Measurements from ENCODE around the gene MGAT4C. TPM values are rescaled to one million over a fixed set of nuclear protein-coding genes. Genes with fewer than 3 reads are reported as not detected.

MGAT4C gene
- total RNA-seq, 1 donor from 2014 or later: 0.46 TPM

DNA sequence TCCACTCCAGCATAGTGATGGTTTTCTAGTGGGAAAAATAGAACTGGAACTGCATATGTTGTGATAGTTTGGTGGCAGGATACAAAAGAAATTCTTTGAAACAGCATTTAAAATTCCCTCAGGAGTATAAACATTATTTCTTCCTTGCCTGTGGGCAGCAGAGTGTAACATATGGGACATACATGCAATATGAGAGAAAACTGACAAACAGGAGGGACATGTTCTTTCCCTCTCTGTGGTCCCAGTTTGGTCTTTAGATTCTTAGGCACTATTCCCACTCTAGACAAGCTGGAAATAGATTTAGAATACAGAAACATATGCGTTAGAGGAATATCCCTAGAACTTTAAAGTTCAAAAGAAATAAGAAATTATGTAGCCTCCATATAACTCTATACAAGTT is 68.0 kb downstream of the MGAT4C start:
- no peak for DNase-seq (ENCODE audit: extremely low spot score, unreplicated experiment)
- Mint-ChIP-seq H3K4me1 (ENCODE audit: unreplicated experiment) (peaks cover 3% of the 10 kb centered on the region), H3K9me3 (ENCODE audit: unreplicated experiment) (no peaks in the 10 kb centered on the region), H3K27me3 (ENCODE audit: unreplicated experiment) (no peaks in the 10 kb centered on the region), H3K4me3 (ENCODE audit: unreplicated experiment) (no peak overlapping the region), H3K27ac (ENCODE audit: unreplicated experiment) (no peak overlapping the region), H3K36me3 (ENCODE audit: unreplicated experiment) (no peaks in the 10 kb centered on the region)
- TF ChIP-seq, protein P1, sequence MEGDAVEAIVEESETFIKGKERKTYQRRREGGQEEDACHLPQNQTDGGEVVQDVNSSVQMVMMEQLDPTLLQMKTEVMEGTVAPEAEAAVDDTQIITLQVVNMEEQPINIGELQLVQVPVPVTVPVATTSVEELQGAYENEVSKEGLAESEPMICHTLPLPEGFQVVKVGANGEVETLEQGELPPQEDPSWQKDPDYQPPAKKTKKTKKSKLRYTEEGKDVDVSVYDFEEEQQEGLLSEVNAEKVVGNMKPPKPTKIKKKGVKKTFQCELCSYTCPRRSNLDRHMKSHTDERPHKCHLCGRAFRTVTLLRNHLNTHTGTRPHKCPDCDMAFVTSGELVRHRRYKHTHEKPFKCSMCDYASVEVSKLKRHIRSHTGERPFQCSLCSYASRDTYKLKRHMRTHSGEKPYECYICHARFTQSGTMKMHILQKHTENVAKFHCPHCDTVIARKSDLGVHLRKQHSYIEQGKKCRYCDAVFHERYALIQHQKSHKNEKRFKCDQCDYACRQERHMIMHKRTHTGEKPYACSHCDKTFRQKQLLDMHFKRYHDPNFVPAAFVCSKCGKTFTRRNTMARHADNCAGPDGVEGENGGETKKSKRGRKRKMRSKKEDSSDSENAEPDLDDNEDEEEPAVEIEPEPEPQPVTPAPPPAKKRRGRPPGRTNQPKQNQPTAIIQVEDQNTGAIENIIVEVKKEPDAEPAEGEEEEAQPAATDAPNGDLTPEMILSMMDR (IDR thresholded peaks at IDR 0.05): no peak

DNA sequence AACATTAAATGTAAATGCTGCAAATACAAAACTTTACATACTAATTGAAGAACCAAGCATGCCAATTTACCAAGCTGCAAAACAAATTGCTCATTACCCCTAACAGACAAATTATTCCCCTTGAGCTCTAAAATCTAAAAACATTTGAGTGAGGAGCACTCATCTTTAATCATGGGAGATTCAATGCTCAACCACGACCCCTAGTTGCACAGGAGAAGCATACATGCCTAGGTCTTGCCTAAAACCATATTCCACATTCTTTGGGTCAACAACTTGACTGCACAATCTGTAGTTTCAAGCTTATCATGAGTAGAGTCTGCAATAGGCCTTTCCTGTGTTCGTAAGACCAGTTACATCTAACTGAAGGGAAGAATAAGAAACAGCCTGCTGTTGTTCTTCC is 69.7 kb downstream of the MGAT4C start:
- H3K4me3 Mint-ChIP-seq (ENCODE audit: unreplicated experiment): no peak overlapping the region
- peaks cover 3% of the 10 kb centered on the region for H3K4me1 Mint-ChIP-seq (ENCODE audit: unreplicated experiment)
- no peak overlapping the region for H3K27ac Mint-ChIP-seq (ENCODE audit: unreplicated experiment)
- TF ChIP-seq, protein P1 (IDR thresholded peaks at IDR 0.05): no peak
- H3K36me3 Mint-ChIP-seq (ENCODE audit: unreplicated experiment): no peaks in the 10 kb centered on the region
- H3K27me3 Mint-ChIP-seq (ENCODE audit: unreplicated experiment): no peaks in the 10 kb centered on the region
- no peaks in the 10 kb centered on the region for H3K9me3 Mint-ChIP-seq (ENCODE audit: unreplicated experiment)
- no peak for DNase-seq (ENCODE audit: extremely low spot score, unreplicated experiment)

DNA sequence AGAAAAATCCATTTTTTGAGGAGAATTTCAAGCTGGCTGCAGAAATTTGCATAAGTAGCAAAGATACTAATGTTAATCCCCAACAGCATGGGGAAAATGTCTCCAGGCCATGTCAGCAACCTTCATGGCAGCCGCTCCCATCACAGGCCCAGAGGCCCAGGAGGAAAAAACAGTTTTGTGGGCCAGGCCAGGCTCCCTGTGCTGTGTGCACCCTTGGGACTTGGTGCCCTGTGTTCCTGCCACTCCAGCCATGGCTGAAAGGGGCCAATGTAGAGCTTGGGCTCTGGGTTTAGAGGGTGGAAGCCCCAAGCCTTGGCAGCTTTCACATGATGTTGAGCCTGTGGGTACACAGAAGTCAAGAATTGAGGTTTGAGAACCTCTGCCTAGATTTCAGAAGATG is 76.3 kb downstream of the MGAT4C start:
- H3K9me3 Mint-ChIP-seq (ENCODE audit: unreplicated experiment): peaks cover 5% of the 10 kb centered on the region
- H3K36me3 Mint-ChIP-seq (ENCODE audit: unreplicated experiment): no peaks in the 10 kb centered on the region
- TF ChIP-seq, protein P1 (IDR thresholded peaks at IDR 0.05): no peak
- no peak overlapping the region for H3K4me3 Mint-ChIP-seq (ENCODE audit: unreplicated experiment)
- H3K4me1 Mint-ChIP-seq (ENCODE audit: unreplicated experiment): no peaks in the 10 kb centered on the region
- no peaks in the 10 kb centered on the region for H3K27me3 Mint-ChIP-seq (ENCODE audit: unreplicated experiment)
- no peak for DNase-seq (ENCODE audit: extremely low spot score, unreplicated experiment)
- H3K27ac Mint-ChIP-seq (ENCODE audit: unreplicated experiment): no peak overlapping the region

DNA sequence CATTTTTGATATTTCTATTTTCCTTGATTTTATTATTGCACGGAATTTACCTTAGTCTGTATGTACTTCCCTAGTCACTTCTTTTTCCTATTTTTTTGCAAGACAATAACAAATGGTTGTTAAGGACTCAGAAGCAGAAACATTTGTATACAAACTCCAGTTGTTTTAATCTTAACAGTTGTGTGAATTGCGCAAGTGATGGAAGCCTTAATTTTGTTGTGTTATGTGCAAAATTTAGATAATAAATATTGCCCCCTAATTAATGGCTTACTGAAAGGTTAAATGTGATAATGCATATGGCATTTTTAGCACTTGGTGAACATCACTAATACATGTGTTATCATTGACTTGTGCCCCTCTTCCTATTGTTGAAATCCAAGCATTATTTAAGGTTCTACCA is 82.0 kb downstream of the MGAT4C start:
- Mint-ChIP-seq H3K9me3 (ENCODE audit: unreplicated experiment) (no peaks in the 10 kb centered on the region), H3K36me3 (ENCODE audit: unreplicated experiment) (no peaks in the 10 kb centered on the region), H3K4me3 (ENCODE audit: unreplicated experiment) (no peak overlapping the region), H3K27me3 (ENCODE audit: unreplicated experiment) (no peaks in the 10 kb centered on the region), H3K4me1 (ENCODE audit: unreplicated experiment) (no peaks in the 10 kb centered on the region), H3K27ac (ENCODE audit: unreplicated experiment) (no peak overlapping the region)
- no peak for DNase-seq (ENCODE audit: extremely low spot score, unreplicated experiment)
- TF ChIP-seq, protein P1 (IDR thresholded peaks at IDR 0.05): no peak

DNA sequence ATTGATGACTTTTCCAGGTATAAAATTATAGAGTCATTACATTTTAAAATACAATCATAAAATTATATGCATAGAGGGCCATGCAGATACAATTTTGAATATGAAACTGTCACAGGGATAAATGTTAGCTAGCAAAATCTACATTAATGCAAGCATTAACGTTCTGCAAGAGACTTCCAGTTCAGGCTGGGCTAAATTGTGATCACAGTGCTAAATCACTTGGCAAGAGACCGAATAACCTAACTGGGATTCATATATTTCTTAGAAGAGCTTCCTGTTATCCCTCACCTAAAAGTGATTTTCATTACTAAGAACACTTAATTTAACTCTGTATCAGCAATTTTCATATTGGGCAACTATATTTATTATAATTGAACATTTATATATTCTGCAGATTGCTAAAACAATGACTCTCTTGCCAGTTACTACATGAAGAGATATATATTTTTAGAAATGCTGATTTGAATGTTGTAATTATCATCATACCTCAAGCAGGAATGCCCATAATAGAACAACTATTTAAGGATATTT is 83.2 kb downstream of the MGAT4C start:
- Mint-ChIP-seq H3K4me1 (ENCODE audit: unreplicated experiment) (no peaks in the 10 kb centered on the region), H3K27ac (ENCODE audit: unreplicated experiment) (no peak overlapping the region), H3K27me3 (ENCODE audit: unreplicated experiment) (no peaks in the 10 kb centered on the region), H3K9me3 (ENCODE audit: unreplicated experiment) (no peaks in the 10 kb centered on the region), H3K36me3 (ENCODE audit: unreplicated experiment) (no peaks in the 10 kb centered on the region), H3K4me3 (ENCODE audit: unreplicated experiment) (no peak overlapping the region)
- DNase-seq (ENCODE audit: extremely low spot score, unreplicated experiment): no peak
- TF ChIP-seq, protein P1 (IDR thresholded peaks at IDR 0.05): no peak
